ENCODE data around the gene FLNA.
A peak's percentile ranks its signal among the peaks of the same experiment; 100 is the strongest.

FLNA gene

DNA sequence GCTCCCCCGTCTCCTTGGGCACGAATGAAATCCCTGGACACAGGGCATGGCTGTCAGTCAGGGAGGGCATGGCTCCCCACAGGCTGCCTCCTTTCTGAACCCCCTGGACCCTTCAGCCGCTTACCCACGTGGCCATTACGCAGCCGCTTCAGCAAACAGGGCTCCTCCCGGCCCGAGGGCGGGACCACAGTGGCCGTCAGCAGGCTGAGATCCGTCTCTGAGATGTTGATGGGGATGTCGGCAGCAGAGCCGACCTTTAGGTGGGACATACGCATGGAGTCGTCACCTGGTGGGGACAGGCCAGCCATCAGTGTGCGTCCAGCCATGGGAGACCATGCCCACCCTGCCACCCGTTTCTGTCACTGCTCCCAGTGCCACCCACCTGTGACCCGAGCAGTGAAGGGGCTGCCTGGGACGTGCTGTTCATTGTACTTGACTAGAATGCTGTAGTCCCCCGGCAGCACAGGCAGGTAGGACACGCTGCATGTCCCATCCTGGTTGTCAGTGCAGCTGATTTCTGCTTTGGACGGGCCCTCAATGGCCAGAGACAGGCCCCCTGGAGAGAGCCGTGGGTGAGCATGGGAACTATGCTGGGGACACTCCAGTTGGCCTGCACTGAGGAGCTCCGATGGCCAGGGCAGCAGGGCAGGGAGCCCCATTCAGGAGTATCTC is 21.1 kb downstream of the FLNA start:
- TF ChIP-seq POLR2AphosphoS5 (IDR thresholded peaks at IDR 0.05; ENCODE audit: low read depth) (peak; percentile 43; the same call in 1 of the 2 replicates), SPI1 (IDR thresholded peaks at IDR 0.05; ENCODE audit: borderline replicate concordance, low read depth) (no peak)
- Histone ChIP-seq H3K27me3 (ENCODE audit: insufficient read depth, poor library complexity, severe bottlenecking) (no peaks in the 10 kb centered on the region), H3K4me3 (replicated peaks; ENCODE audit: insufficient read depth, low read length) (no peak overlapping the region), H3K27ac (replicated peaks) (no peak overlapping the region)
- peak in 1 of 2 experiments; percentile 15 for DNase-seq (ENCODE audit: low read depth in 1 of 2, low spot score in 1 of 2)

DNA sequence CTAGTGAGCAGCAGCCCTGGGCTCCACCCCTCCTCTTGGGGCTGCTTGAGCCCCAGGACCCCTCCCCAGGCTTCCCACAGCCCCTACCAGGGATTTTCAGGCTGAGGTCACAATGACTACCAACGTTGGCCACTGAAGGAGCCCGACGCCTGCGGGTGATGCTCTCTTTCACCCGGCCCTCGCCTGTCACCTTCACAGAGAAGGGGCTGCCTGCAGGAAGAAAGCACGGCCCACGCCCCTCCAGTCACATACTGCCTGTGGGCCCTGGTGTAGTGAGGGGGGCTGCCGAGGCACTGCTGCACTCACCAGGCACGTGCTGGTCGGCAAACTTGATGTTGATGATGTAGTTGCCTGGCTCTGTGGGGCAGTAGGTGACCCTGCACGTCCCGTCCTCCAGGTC is 22.0 kb downstream of the FLNA start:
- no peak overlapping the region for H3K4me3 ChIP-seq (replicated peaks; ENCODE audit: insufficient read depth, low read length)
- H3K27me3 ChIP-seq (ENCODE audit: insufficient read depth, poor library complexity, severe bottlenecking) = no peaks in the 10 kb centered on the region
- H3K27ac ChIP-seq (replicated peaks) = no peak overlapping the region
- peak in 1 of 2 experiments; percentile 11 for DNase-seq (ENCODE audit: low read depth in 1 of 2, low spot score in 1 of 2)
- no peak; the same call in 1 of the 2 replicates for TF ChIP-seq POLR2AphosphoS5 (IDR thresholded peaks at IDR 0.05; ENCODE audit: low read depth)

DNA sequence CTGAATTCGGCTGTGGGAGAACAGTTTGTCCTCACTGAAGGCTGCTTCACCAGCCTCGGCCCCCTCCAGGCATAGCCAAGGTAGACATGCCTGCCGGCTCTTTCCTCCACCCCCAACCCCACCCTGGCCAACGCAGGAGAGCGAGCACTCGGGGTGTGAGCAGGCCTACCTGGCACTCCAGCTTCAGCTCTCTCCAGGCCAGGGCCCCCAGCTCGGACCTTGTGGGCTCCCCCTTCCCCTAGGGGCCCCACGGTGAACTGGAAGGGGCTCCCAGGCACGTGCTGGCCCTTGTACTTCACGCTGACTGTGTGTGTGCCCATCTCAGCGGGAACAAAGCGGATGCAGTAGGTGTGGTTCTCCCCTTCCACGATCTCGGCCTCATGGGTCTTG is 22.4 kb downstream of the FLNA start:
- no peak overlapping the region for H3K27ac ChIP-seq (replicated peaks)
- H3K4me3 ChIP-seq (replicated peaks; ENCODE audit: insufficient read depth, low read length) = no peak overlapping the region
- H3K27me3 ChIP-seq (ENCODE audit: insufficient read depth, poor library complexity, severe bottlenecking) = no peaks in the 10 kb centered on the region
- no peak for DNase-seq (ENCODE audit: low read depth in 1 of 2, low spot score in 1 of 2)
- TF ChIP-seq POLR2AphosphoS5 (IDR thresholded peaks at IDR 0.05; ENCODE audit: low read depth) (no peak), GABPA (IDR thresholded peaks at IDR 0.05; ENCODE audit: low read depth) (no peak)
- TF ChIP-seq, protein P1, sequence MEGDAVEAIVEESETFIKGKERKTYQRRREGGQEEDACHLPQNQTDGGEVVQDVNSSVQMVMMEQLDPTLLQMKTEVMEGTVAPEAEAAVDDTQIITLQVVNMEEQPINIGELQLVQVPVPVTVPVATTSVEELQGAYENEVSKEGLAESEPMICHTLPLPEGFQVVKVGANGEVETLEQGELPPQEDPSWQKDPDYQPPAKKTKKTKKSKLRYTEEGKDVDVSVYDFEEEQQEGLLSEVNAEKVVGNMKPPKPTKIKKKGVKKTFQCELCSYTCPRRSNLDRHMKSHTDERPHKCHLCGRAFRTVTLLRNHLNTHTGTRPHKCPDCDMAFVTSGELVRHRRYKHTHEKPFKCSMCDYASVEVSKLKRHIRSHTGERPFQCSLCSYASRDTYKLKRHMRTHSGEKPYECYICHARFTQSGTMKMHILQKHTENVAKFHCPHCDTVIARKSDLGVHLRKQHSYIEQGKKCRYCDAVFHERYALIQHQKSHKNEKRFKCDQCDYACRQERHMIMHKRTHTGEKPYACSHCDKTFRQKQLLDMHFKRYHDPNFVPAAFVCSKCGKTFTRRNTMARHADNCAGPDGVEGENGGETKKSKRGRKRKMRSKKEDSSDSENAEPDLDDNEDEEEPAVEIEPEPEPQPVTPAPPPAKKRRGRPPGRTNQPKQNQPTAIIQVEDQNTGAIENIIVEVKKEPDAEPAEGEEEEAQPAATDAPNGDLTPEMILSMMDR (IDR thresholded peaks at IDR 0.05; ENCODE audit: insufficient read depth, low read length) = no peak

DNA sequence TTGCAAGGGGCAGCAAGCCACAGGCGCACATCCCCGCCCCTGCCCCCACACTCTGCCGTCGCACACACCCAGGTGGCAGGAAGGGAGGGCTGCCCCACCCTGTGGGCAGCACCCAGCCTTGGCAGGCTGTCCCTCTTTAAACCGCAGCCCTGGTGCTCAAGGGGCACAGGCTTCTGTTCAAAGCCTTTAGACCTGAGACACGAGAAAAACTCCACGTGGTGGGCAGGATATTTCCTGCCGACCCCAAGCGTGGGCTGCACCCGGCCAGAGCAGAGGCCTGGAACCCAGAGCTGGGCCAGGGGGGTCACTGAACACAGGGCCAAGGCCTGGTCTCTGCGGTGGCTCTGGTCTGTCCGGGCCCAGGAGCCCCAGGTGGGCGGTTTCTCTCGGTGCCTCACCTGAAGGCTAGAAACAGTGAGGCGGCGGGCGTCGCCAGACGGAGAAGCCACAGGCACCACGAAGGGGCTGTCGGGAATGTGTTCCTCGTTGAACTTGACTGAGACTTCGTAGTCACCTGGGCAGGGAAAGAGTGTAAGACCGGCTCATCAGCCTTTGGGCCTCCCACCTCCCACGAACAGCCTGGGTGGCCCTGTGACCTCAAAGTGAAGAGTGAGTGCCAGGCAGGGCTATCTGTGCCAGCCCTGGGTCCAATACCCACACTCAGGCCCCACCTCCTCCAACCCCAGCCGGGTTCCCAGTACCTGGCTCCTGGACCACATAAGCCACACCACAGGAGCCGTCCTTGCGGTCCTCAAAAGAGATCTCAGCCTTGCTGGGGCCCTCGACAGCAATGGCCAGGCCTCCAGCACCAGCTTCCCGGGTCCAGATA is 23.0 kb downstream of the FLNA start:
- Histone ChIP-seq H3K27me3 (ENCODE audit: insufficient read depth, poor library complexity, severe bottlenecking) (no peaks in the 10 kb centered on the region), H3K4me3 (replicated peaks; ENCODE audit: insufficient read depth, low read length) (no peak overlapping the region), H3K27ac (replicated peaks) (no peak overlapping the region)
- DNase-seq (ENCODE audit: low read depth in 1 of 2, low spot score in 1 of 2) = peak in 1 of 2 experiments; percentile 24
- TF ChIP-seq, protein P2, sequence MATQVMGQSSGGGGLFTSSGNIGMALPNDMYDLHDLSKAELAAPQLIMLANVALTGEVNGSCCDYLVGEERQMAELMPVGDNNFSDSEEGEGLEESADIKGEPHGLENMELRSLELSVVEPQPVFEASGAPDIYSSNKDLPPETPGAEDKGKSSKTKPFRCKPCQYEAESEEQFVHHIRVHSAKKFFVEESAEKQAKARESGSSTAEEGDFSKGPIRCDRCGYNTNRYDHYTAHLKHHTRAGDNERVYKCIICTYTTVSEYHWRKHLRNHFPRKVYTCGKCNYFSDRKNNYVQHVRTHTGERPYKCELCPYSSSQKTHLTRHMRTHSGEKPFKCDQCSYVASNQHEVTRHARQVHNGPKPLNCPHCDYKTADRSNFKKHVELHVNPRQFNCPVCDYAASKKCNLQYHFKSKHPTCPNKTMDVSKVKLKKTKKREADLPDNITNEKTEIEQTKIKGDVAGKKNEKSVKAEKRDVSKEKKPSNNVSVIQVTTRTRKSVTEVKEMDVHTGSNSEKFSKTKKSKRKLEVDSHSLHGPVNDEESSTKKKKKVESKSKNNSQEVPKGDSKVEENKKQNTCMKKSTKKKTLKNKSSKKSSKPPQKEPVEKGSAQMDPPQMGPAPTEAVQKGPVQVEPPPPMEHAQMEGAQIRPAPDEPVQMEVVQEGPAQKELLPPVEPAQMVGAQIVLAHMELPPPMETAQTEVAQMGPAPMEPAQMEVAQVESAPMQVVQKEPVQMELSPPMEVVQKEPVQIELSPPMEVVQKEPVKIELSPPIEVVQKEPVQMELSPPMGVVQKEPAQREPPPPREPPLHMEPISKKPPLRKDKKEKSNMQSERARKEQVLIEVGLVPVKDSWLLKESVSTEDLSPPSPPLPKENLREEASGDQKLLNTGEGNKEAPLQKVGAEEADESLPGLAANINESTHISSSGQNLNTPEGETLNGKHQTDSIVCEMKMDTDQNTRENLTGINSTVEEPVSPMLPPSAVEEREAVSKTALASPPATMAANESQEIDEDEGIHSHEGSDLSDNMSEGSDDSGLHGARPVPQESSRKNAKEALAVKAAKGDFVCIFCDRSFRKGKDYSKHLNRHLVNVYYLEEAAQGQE (IDR thresholded peaks at IDR 0.05; ENCODE audit: insufficient replicate concordance, low read depth) = no peak
- TF ChIP-seq SPI1 (IDR thresholded peaks at IDR 0.05; ENCODE audit: borderline replicate concordance, low read depth) = no peak
- TF ChIP-seq GABPA (IDR thresholded peaks at IDR 0.05; ENCODE audit: low read depth) = no peak
- TF ChIP-seq, protein P1 (IDR thresholded peaks at IDR 0.05; ENCODE audit: insufficient read depth, low read length) = no peak
- no peak for TF ChIP-seq POLR2AphosphoS5 (IDR thresholded peaks at IDR 0.05; ENCODE audit: low read depth)

DNA sequence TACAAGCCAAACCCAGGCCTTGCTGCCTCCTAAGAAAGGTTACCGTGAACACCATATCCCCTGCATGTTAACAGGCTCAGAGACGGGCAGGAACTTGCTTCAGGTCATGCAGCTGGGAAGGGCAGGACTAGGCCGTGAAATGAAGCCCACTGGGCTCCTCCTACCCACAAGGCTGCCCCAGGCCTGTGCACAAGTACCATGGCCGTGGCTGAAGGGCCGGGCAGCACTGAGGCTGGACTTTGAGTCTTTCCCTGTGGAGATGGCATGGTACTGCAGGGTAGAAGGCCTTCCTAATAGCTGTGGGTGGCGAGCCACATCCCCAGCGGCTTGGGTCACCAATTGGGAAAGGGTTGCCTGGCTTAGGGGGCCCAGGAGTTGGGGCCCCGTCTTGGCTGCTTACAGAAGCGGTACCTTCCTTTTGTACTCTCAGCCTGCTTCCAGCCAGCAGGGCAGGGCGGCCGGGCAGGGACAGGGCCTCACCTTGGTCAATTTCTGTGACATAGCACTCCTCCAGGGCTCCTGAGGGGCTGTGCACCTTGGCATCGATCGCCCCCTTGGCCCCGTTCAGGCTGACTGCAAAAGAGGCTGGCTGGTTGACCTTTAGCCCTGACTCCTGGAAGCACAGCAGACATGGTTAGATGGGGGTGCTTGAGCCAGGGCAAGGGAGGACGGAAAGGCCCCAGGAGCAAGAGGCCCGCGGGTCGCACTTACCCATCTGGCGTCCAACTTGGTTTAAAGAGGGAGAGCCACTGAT is 23.8 kb downstream of the FLNA start:
- Histone ChIP-seq H3K27me3 (ENCODE audit: insufficient read depth, poor library complexity, severe bottlenecking) (no peaks in the 10 kb centered on the region), H3K4me3 (replicated peaks; ENCODE audit: insufficient read depth, low read length) (no peak overlapping the region), H3K27ac (replicated peaks) (no peak overlapping the region)
- TF ChIP-seq GABPA (IDR thresholded peaks at IDR 0.05; ENCODE audit: low read depth) (no peak), SPI1 (IDR thresholded peaks at IDR 0.05; ENCODE audit: borderline replicate concordance, low read depth) (no peak), POLR2AphosphoS5 (IDR thresholded peaks at IDR 0.05; ENCODE audit: low read depth) (peak; percentile 15; the same call in 1 of the 2 replicates)
- TF ChIP-seq, protein P1 (IDR thresholded peaks at IDR 0.05; ENCODE audit: insufficient read depth, low read length) = no peak
- peak in 1 of 2 experiments; percentile 18 for DNase-seq (ENCODE audit: low read depth in 1 of 2, low spot score in 1 of 2)

Data from HL-60 (cell line).